Endodermal cell (in vitro differentiated cells): ENCODE results near the gene RASD1. TPM values are rescaled to one million over a fixed set of nuclear protein-coding genes. Genes with fewer than 3 reads are reported as not detected.

Experiments
- DNase-seq: peaks from one replicate; pipeline ENCODE4 v3.0.0-alpha.2; 2017
- H3K27ac ChIP-seq: 2 replicates; pipeline ENCODE4 v1.5.1; 2013; ENCODE audit warnings: mild to moderate bottlenecking, low read depth, low read length, moderate library complexity
- H3K27me3 ChIP-seq: 2 replicates; pipeline ENCODE4 v1.6.1; 2013; ENCODE audit warnings: mild to moderate bottlenecking, low read length, moderate library complexity; ENCODE audit not compliant: insufficient read depth, control insufficient read depth, poor library complexity, severe bottlenecking
- H3K36me3 ChIP-seq: 2 replicates; pipeline ENCODE4 v1.7.0; 2013; ENCODE audit warnings: mild to moderate bottlenecking, low read length, moderate library complexity; ENCODE audit not compliant: control insufficient read depth, insufficient read depth
- H3K4me1 ChIP-seq: one replicate; pipeline ENCODE4 v1.7.0; 2013; ENCODE audit warnings: low read length; ENCODE audit not compliant: control insufficient read depth, insufficient read depth
- H3K4me3 ChIP-seq: 2 replicates; pipeline ENCODE4 v1.5.1; 2013; ENCODE audit warnings: mild to moderate bottlenecking, low read length, moderate library complexity
- H3K9ac ChIP-seq: 2 replicates; pipeline ENCODE4 v1.6.1; 2013; ENCODE audit warnings: mild to moderate bottlenecking, low read length, moderate library complexity; ENCODE audit not compliant: poor library complexity, severe bottlenecking; ENCODE audit errors: extremely low read depth
- H3K9me3 ChIP-seq: 2 replicates; pipeline ENCODE4 v1.6.1; 2013; ENCODE audit warnings: mild to moderate bottlenecking, low read length, moderate library complexity; ENCODE audit not compliant: control insufficient read depth
- H3K27ac Mint-ChIP-seq: 2 replicates; pipeline ENCODE4 v1.8.0; 2020; ENCODE audit warnings: mixed read lengths
- H3K27me3 Mint-ChIP-seq: 2 replicates; pipeline ENCODE4 v1.8.0; 2021; ENCODE audit warnings: mild to moderate bottlenecking, mixed read lengths; ENCODE audit not compliant: insufficient read depth
- H3K36me3 Mint-ChIP-seq: 2 replicates; pipeline ENCODE4 v1.8.0; 2020; ENCODE audit warnings: low read depth, mixed read lengths
- H3K4me1 Mint-ChIP-seq: 2 replicates; pipeline ENCODE4 v1.8.0; 2020; ENCODE audit warnings: mixed read lengths
- H3K4me3 Mint-ChIP-seq: 2 replicates; pipeline ENCODE4 v1.8.0; 2020; ENCODE audit warnings: mild to moderate bottlenecking, moderate library complexity, mixed read lengths
- H3K9me3 Mint-ChIP-seq: 2 replicates; pipeline ENCODE4 v1.8.0; 2020; ENCODE audit warnings: mild to moderate bottlenecking, mixed read lengths
- CTCF ChIP-seq: fragments of 200-600 bp; sonication (generic); conservative IDR thresholded peaks from 2 replicates; pipeline ENCODE4 v1.5.0; 2021; ENCODE audit warnings: antibody characterized with exemption, mild to moderate bottlenecking
- WGBS, 2 experiments: methylation state at CpG; one replicate each; pipeline versions ENCODE4 v1.1.5 to v1.1.7; 2013; ENCODE audit warnings: missing lambda C conversion rate in 2 of 2, mixed read lengths in 1 of 2; ENCODE audit not compliant: insufficient coverage in 1 of 2, insufficient read length in 1 of 2; 5-methylcytosine and 5-hydroxymethylcytosine counted together
- total RNA-seq, 2 donors: library from RNA; stranded (reverse); fragmentation: NEBNext Ultra II Directional in 1 of 2; extraction: Animal tissue kit (Norgen Biotek cat#: 25700) in 1 of 2; gene quantifications; 2 replicates in 1 of 2; 3 replicates in 1 of 2; pipeline ENCODE4 v1.2.1, GENCODE V29; 2021

The RASD1 gene
- total RNA-seq, 2 donors from 2014 or later: 1.9 to 2.5 TPM

GRCh38 chr17:17506181-17506741, 10.1 kb upstream of the RASD1 start:
- H3K4me3 Mint-ChIP-seq: no peak overlapping the region
- H3K27me3 Mint-ChIP-seq: no peaks in the 10 kb centered on the region
- no peak overlapping the region for H3K27ac Mint-ChIP-seq
- no peaks in the 10 kb centered on the region for H3K4me1 Mint-ChIP-seq
- H3K9ac ChIP-seq: no peak overlapping the region
- H3K27ac ChIP-seq: no peak overlapping the region
- TF ChIP-seq CTCF: no peak
- no peak for DNase-seq
- H3K4me1 ChIP-seq: no peaks in the 10 kb centered on the region
- 92 to 93% methylated on average over 17 to 22 of the region's 22 CpGs for whole genome bisulfite sequencing, 2 experiments
- no peaks in the 10 kb centered on the region for H3K27me3 ChIP-seq
- no peak overlapping the region for H3K4me3 ChIP-seq
- no peaks in the 10 kb centered on the region for H3K9me3 Mint-ChIP-seq
- no peaks in the 10 kb centered on the region for H3K36me3 Mint-ChIP-seq
- no peaks in the 10 kb centered on the region for H3K36me3 ChIP-seq
- no peaks in the 10 kb centered on the region for H3K9me3 ChIP-seq

GRCh38 chr17:17505610-17506171, 9.5 kb upstream of the RASD1 start:
- Mint-ChIP-seq H3K9me3 (no peaks in the 10 kb centered on the region), H3K36me3 (no peaks in the 10 kb centered on the region), H3K4me1 (no peaks in the 10 kb centered on the region), H3K27ac (no peak overlapping the region), H3K4me3 (no peak overlapping the region), H3K27me3 (no peaks in the 10 kb centered on the region)
- Histone ChIP-seq H3K9ac (no peak overlapping the region), H3K27ac (no peak overlapping the region), H3K36me3 (no peaks in the 10 kb centered on the region), H3K4me3 (no peak overlapping the region), H3K9me3 (no peaks in the 10 kb centered on the region), H3K4me1 (no peaks in the 10 kb centered on the region), H3K27me3 (no peaks in the 10 kb centered on the region)
- 90 to 93% methylated on average over 14 to 22 of the region's 22 CpGs for whole genome bisulfite sequencing, 2 experiments
- TF ChIP-seq CTCF: no peak
- DNase-seq: no peak

GRCh38 chr17:17505151-17505550, 9.0 kb upstream of the RASD1 start:
- no peak for TF ChIP-seq CTCF
- no peak overlapping the region for H3K4me3 Mint-ChIP-seq
- WGBS, 2 experiments: 92 to 100% methylated on average over 2 to 5 of the region's 5 CpGs
- Histone ChIP-seq H3K27ac (no peak overlapping the region), H3K4me1 (no peaks in the 10 kb centered on the region), H3K36me3 (no peaks in the 10 kb centered on the region), H3K9me3 (no peaks in the 10 kb centered on the region), H3K9ac (no peak overlapping the region), H3K27me3 (no peaks in the 10 kb centered on the region), H3K4me3 (no peak overlapping the region)
- H3K27me3 Mint-ChIP-seq: no peaks in the 10 kb centered on the region
- H3K27ac Mint-ChIP-seq: no peak overlapping the region
- H3K36me3 Mint-ChIP-seq: no peaks in the 10 kb centered on the region
- DNase-seq: no peak
- no peaks in the 10 kb centered on the region for H3K9me3 Mint-ChIP-seq
- no peaks in the 10 kb centered on the region for H3K4me1 Mint-ChIP-seq
